GM19467 (cell line): Measurements from ENCODE around the gene CRYGB.
"Not testable (repeated sequence)": the region's sequence is repeated elsewhere in the genome, so short reads cannot be mapped to it uniquely, and the experiment has no call there.

Source experiments
- ATAC-seq: cut with Tn5 transposase; IDR thresholded peaks from one replicate; pipeline ENCODE4 v1.9.1; 2021; ENCODE audit warnings: mild to moderate bottlenecking, moderate library complexity; ENCODE audit not compliant: unreplicated experiment

Gene CRYGB

GRCh38 chr2:208150956-208151355 is 5.0 kb upstream of the CRYGB start:
- ATAC-seq = no peak

DNA sequence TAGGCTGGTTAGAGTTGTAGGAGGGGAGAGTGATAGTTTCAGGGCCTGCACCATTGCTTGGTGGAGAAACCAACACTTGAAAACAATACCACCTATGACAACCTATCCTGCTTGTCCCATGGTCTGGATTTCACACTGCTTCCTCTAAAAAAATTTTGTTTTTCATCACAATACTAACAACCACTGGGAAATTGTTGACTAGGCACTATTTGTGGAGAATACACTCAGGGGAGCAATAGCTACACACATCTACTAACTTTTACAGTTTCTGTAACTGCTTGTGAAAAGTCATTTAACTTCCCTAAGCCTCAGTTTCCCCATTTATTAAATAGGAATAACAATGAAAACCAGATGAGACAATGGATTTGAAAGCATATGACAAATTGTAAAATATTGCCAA is 4.1 kb upstream of the CRYGB start:
- no peak for ATAC-seq

- ATAC-seq = no peak
Measured at GRCh38 chr2:208148803-208149202, 2.8 kb upstream of the CRYGB start.

DNA sequence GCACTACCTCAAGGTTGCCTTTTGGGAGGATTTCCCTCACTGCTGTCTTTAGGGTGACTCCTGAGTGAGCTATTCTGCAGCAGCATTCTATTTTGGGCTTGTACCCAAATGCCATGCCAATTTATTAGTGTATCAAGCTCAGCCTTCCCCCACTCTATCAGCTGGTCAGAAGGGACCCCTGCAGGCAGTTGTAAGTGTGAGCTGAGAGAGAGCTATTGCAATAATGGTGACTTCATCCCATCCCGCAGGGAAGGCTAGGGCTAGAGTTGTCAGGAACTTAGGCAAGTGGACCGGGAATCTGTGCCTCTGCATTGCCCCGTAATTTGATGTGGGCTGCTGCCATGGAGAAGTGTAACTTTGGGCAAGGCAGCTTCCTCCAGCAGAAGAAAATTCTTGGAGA is 1.8 kb upstream of the CRYGB start:
- ATAC-seq = no peak

GRCh38 chr2:208147008-208147407 is 1.1 kb upstream of the CRYGB start:
- ATAC-seq = no peak

DNA sequence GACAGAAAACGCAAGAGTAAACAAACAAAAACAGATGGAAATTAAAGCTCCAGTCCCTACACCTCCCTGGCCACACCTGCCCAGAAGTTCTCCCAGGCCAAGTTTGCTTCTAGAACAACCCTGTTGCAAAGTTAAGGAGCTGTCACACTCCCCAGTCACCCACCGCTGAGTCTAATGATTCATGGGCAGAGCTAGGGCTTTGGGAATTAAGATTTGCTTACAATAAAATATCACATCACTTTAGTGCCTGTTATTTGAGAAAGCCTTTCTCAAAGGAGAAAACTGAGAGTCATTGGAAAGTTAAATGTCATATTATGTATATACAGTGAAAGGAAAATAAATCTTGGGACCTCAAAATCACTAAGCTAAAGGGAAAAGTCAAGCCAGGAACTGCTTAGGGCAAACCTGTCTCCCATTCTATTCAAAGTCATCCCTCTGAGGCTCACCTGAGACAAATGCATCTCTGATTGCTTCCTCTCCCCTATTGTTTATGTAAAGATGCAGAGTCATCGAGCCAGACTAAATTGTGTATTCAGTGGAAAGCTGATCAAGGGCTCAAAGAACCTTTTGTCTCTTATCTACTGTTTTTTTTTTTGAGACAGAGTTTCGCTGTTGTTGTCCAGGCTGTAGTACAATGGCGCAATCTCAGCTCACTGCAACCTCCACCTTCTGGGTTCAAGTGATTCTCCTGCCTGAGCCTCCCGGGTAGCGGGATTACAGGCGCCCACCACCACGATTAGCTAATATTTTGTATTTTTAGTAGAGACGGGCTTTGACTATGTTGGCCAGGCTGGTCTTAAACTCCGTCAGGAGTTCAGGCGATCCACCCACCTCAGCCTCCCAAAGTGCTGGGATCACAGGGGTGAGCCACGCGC is 2.8 kb downstream of the CRYGB start:
- no peak for ATAC-seq

DNA sequence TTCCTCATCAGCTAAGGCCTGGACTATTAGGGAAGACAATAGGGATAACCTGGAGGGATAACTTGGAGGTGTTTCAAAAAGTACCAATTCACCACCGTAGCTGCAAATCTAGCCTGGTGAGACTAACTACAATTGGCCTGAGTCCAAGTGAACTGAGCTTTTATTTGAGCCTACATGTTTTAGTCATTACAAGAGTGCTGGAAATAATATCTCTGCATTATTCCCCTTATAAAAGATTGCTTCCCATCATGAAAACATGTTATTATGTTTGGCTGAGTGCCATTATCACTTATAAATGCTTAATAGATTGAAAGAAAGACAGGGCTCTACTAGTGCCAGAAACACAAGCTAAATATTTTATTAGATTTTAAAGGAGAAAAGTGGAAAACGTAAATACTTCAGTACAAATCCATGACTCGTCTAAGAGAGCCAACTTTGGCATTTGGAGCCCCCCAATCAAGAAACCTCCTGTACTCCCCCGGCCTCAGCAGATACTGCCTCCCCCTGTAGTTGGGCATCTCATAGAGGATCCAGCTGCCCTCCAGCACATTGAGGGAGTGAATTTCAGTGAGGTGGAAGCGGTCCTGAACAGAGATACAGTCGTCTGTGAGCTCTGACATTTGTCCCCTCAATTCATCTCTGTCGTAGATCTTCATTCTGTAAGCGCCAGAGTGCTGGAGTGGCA is 3.6 kb downstream of the CRYGB start:
- no peak for ATAC-seq

GRCh38 chr2:208139447-208139846 is 6.5 kb downstream of the CRYGB start:
- ATAC-seq = no peak

GRCh38 chr2:208138334-208138733 is 7.6 kb downstream of the CRYGB start:
- ATAC-seq = not testable (repeated sequence)

- ATAC-seq = no peak
Measured at GRCh38 chr2:208136716-208137094, 9.3 kb downstream of the CRYGB start.

DNA sequence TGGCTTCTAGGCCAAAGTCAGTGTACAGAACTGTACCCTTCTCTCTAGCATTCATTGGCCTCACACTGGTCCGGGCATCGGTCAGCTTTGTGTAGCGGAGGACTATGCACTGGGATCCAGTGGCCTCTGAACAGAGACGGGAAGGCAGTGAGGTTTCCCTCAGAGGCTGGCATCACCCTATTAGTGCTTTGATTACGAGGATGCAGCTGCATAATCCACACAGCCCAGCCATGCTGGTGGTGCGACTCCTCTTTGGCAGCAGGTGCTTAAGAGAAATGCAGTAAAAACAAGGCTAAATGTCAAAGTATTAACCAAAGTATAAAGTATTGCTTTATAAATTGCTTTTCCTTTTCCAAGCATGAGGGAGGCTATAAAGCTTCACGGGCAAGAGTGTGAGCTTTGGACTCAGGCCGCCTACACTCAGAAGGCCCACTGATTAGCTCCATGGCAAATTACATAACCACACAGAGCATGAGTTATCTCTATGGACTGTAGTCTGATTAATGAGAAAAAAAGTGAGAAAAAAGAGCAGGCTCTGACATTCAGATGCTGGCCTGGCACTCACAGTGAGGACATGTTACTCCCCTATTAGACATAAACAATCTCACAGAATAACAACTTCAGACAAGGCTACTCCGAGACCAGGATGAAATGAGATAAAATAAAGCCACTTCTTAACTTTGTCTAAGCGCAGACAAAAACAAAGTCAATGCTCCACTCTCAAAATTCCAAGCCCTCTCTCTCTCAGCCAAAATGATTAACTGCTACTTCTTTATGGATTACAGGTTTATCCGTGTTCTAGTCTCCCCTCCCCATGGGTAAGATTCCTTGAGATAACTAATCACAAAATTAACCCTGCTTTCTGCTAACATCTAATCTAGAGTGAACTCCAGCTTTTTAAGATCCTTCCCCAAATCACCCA is 9.9 kb downstream of the CRYGB start:
- no peak for ATAC-seq

DNA sequence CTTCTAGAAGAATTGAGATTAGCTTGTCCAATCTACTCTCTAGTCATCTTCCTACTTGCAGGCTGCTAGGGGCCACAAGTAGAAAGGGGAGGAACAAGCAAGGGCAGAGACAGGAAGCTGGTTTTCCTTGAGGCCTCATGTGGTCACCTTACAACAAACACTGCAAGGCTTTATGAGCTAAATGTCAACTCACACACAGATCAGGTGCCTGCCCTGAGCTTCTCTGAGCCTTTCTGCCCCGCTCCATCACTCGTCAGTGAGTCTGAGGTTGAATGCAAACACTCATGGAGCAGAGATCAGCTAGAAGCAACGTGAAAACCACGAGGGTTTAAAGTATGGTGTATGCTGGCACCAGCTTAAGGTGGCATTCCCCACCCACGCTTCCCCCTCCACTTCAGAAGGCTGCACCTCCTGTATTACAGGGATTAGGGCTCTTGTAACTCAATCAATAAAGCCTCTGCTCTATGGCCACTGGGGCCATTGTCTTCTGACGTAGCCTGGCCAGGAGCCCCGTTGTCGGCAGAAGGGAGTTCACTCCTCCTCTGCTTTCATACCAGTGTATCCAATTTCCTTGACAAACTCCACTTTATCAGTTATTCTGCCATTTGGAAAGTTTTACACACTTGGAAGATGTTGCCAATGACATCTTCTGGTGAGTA is 10.9 kb downstream of the CRYGB start:
- peak; percentile 53 for ATAC-seq

GRCh38 chr2:208130712-208131110 is 15.2 kb downstream of the CRYGB start:
- ATAC-seq = no peak

DNA sequence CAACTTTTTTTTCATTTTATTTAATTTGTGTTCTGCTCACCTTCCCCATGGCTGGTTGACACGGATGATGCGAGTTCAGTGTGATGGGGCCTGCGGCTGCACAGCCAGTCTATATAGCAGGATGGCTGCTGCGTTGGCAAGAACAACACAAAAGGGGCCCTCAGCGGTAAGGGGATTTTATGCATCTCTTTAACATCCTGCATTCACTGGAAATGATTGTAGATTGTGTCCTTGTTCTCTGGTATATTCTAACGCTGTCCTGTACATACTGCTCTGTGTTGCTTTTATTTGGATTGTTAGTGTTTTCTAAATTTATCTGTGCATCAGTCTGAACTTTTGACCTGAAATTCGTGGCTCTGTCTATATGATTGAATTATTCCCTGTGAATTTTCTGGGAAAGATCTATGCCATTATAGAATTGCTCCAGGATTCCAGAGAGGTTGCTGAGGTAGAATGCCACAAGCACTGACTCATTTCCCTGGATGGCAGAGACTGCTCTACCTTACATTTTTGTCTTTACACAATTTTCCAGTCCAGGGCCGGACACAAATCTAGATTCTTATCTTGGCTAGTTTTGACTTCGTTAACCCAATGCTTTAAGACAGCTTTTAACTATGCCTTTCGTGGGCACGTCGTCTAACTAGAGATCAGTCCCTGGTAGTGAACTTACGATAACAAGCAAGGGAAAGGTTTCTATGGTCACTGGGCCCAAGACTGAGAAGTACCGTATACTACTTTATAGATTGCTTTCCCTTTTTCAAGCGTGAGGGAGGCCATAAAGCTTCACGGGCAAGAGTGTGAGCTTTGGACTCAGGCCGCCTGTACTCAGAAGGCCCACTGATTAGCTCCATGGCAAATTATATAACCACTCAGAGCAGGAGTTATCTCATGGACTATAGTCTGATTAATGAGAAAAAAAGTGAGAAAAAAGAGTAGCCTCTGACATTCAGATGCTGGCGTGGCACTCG is 15.9 kb downstream of the CRYGB start, which contains the start of gene CRYGC:
TSS of gene CRYGC (minus strand) at position 85 of the 968 bp plus-strand sequence. CDS start at position 49, 36 bp downstream.
- no peak for ATAC-seq

- no peak for ATAC-seq
Measured at GRCh38 chr2:208128136-208128535, 17.8 kb downstream of the CRYGB start.

DNA sequence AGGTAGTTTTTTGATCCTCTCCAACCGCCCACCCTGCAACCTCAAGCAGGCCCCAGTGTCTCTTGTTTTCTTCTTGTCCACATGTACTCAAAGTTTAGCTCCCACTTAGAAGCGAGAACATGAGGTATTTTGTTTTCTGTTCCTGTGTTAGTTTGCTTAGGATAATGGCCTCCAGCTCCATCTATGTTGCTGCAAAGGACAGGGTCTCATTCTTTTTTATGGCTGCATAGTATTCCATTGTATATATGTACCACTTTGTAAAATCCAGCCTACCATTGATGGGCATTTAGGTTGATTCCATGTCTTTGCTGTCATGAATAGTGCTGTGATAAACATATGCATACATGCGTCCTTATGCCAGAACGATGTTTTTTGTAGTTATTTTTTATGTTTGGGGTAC is 18.9 kb downstream of the CRYGB start:
- no peak for ATAC-seq

- ATAC-seq = no peak
Measured at GRCh38 chr2:208125251-208125650, 20.7 kb downstream of the CRYGB start.

- ATAC-seq = not testable (repeated sequence)
Measured at GRCh38 chr2:208124013-208124715, 21.8 kb downstream of the CRYGB start, which contains the start of gene CRYGD. Gene CRYGD, minus strand, starts transcription at chr2:208124524. Its CDS starts 51 bp downstream, at chr2:208124473.

- ATAC-seq = no peak
Measured at GRCh38 chr2:208122248-208122647, 23.7 kb downstream of the CRYGB start.
